Mesendoderm (in vitro differentiated cells): ENCODE measurements around the gene CDK19.
A peak's percentile ranks its signal among the peaks of the same experiment; 100 is the strongest.

Experiments
- DNase-seq: peaks from one replicate; pipeline ENCODE4 v3.0.0; 2013
- H2AK5ac ChIP-seq: 2 replicates; pipeline ENCODE4 v1.6.1; 2013; ENCODE audit warnings: low read length, inconsistent platforms
- H2BK120ac ChIP-seq: 2 replicates; pipeline ENCODE4 v1.6.1; 2013; ENCODE audit warnings: low read depth, mild to moderate bottlenecking, low read length, moderate library complexity, mixed read lengths
- H2BK15ac ChIP-seq: replicated peaks from 2 replicates; pipeline ENCODE4 v1.6.1; 2013; ENCODE audit warnings: low read depth, mild to moderate bottlenecking, moderate library complexity
- H2BK5ac ChIP-seq: 2 replicates; pipeline ENCODE4 v1.6.1; 2013; ENCODE audit warnings: low read length, inconsistent platforms
- H3K18ac ChIP-seq: 2 replicates; pipeline ENCODE4 v1.6.1; 2013; ENCODE audit warnings: mild to moderate bottlenecking, low read length, mixed read lengths
- H3K23ac ChIP-seq: one replicate; pipeline ENCODE4 v1.6.1; 2013; ENCODE audit warnings: low read length
- H3K27ac ChIP-seq: 2 replicates; pipeline ENCODE4 v1.5.1; 2013; ENCODE audit warnings: low read depth, mild to moderate bottlenecking, inconsistent platforms, low read length, moderate library complexity
- H3K27me3 ChIP-seq: 2 replicates; pipeline ENCODE4 v1.6.1; 2013; ENCODE audit warnings: low read length, control low read depth, mild to moderate bottlenecking, inconsistent platforms; ENCODE audit not compliant: insufficient read depth, poor library complexity
- H3K36me3 ChIP-seq: 2 replicates; pipeline ENCODE4 v1.6.1; 2013; ENCODE audit warnings: low read length, inconsistent platforms; ENCODE audit not compliant: control insufficient read depth, insufficient read depth
- H3K4ac ChIP-seq: one replicate; pipeline ENCODE4 v1.6.1; 2013; ENCODE audit warnings: low read depth, mild to moderate bottlenecking, low read length, moderate library complexity
- H3K4me1 ChIP-seq: 2 replicates; pipeline ENCODE4 v1.6.1; 2013; ENCODE audit warnings: low read depth, low read length, inconsistent platforms; ENCODE audit not compliant: control insufficient read depth
- H3K4me2 ChIP-seq: 2 replicates; pipeline ENCODE4 v1.6.1; 2013; ENCODE audit warnings: low read length
- H3K4me3 ChIP-seq: 2 replicates; pipeline ENCODE4 v1.5.1; 2013; ENCODE audit warnings: mild to moderate bottlenecking, low read length
- H3K56ac ChIP-seq: one replicate; pipeline ENCODE4 v1.6.1; 2013; ENCODE audit warnings: low read length
- H3K79me1 ChIP-seq: 2 replicates; pipeline ENCODE4 v1.6.1; 2013; ENCODE audit warnings: low read length, inconsistent platforms
- H3K79me2 ChIP-seq: 2 replicates; pipeline ENCODE4 v1.6.1; 2013; ENCODE audit warnings: mild to moderate bottlenecking, low read length; ENCODE audit not compliant: control insufficient read depth, insufficient read depth
- H3K9ac ChIP-seq: 2 replicates; pipeline ENCODE4 v1.6.1; 2013; ENCODE audit warnings: low read length, inconsistent platforms
- H4K5ac ChIP-seq: one replicate; pipeline ENCODE4 v1.6.1; 2013; ENCODE audit warnings: low read length
- H4K8ac ChIP-seq: one replicate; pipeline ENCODE4 v1.6.1; 2013; ENCODE audit warnings: low read depth, mild to moderate bottlenecking, control low read depth, low read length, moderate library complexity
- WGBS: extraction: QIAGEN DNeasy Blood & Tissue Kit; methylation state at CpG from one replicate; pipeline ENCODE4 v1.1.7; 2013; ENCODE audit warnings: low lambda C conversion rate, missing lambda C conversion rate; ENCODE audit not compliant: insufficient coverage; ENCODE audit errors: extremely low coverage; 5-methylcytosine and 5-hydroxymethylcytosine counted together

The CDK19 gene

DNA sequence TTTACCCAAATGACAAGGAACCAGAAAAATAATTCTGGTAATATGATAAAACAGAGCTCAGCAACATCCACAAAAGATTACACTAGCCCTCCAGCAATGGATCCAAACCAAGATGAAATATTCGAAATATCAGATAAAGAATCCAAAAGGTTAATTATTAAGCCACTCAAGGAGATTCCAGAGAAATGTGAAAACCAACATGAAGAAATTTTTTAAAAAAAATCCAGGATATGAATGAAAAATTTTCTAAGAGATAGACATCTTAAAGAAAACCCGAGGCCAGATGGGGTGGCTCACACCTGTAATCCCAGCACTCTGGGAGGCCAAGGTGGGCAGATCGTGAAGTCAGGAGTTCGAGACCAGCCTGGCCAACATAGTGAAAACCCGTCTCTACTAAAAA, 124.4 kb downstream of the CDK19 start:
- Histone ChIP-seq H3K9ac (no peak overlapping the region), H4K8ac (no peak overlapping the region), H3K4me1 (no peaks in the 10 kb centered on the region), H4K5ac (no peak overlapping the region), H2BK5ac (no peak overlapping the region), H3K4me2 (no peak overlapping the region), H2BK120ac (no peak overlapping the region), H2BK15ac (no peak overlapping the region), H3K4ac (no peak overlapping the region), H3K18ac (no peak overlapping the region), H3K4me3 (no peak overlapping the region), H3K36me3 (no peaks in the 10 kb centered on the region), H2AK5ac (no peak overlapping the region), H3K23ac (no peak overlapping the region), H3K27me3 (no peaks in the 10 kb centered on the region), H3K27ac (no peak overlapping the region), H3K79me2 (no peaks in the 10 kb centered on the region), H3K56ac (no peak overlapping the region), H3K79me1 (no peaks in the 10 kb centered on the region)
- WGBS = no CpG with 5 or more reads among the region's 5 CpGs
- DNase-seq = no peak

DNA sequence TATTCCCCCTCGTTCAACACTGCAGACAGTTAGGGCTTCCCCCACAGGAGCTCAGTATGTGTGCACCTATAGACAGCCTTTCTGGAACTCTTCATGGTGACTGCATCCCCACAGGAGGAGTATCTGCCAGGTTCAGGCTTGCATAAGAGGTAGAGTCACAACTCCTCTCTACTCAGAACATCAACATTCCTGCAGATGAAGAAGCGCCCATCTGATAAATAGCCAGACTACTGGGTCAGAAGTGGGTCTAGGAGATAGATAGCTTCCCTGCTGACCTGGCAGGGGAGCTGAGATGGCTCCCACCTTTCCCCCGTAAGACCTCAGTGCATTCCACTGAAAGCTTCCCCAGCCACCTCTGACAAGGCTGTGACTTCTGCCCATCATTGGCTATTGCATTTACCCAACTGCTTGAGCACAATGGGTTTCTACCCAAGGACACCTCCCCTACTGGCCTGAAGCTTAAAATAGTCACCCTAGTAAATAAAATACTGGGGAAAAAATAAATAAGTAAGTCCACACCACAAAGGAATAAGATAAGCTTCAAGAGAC, 125.1 kb downstream of the CDK19 start:
- no peak overlapping the region for H4K8ac ChIP-seq
- H2BK120ac ChIP-seq = no peak overlapping the region
- no peak overlapping the region for H3K23ac ChIP-seq
- no peaks in the 10 kb centered on the region for H3K27me3 ChIP-seq
- H4K5ac ChIP-seq = no peak overlapping the region
- no CpG with 5 or more reads among the region's 3 CpGs for WGBS
- no peaks in the 10 kb centered on the region for H3K4me1 ChIP-seq
- no peak overlapping the region for H2BK5ac ChIP-seq
- no peak overlapping the region for H3K4me2 ChIP-seq
- no peaks in the 10 kb centered on the region for H3K79me1 ChIP-seq
- H3K9ac ChIP-seq = no peak overlapping the region
- no peaks in the 10 kb centered on the region for H3K36me3 ChIP-seq
- no peak overlapping the region for H3K4me3 ChIP-seq
- H3K18ac ChIP-seq = no peak overlapping the region
- peak; percentile 35 for DNase-seq
- H3K27ac ChIP-seq = no peak overlapping the region
- H3K4ac ChIP-seq = no peak overlapping the region
- no peak overlapping the region for H2BK15ac ChIP-seq
- no peak overlapping the region for H2AK5ac ChIP-seq
- H3K79me2 ChIP-seq = no peaks in the 10 kb centered on the region
- H3K56ac ChIP-seq = no peak overlapping the region

DNA sequence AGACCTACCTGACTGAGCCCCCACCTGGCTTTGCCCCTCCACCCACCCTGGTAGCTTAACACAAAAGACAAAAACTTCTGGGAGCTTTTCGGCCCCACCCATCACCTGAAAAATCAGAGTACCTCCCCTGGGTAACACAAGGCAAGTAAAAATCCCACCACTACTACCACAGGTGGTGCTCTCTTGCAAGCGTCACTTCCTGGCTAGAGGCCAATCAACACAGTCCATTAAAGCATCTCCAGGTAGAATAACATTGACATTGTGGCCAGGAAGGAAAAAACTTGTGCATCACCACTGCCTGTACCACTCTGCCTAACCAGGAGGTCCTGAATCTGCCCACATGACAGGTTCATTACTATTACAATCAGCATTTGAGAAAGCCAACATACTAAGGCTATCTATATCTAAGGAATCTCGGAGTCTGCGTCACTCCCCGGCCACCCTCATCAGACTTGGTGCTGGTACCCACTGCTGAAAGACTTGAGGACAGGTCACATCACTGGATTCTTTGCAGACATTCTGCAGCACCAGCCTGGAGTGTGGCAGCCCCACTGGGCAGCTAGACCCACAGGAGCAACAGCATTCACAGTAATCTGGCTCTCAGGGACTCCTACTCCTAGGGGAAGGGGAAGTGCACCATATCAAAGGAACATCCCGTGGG, 125.9 kb downstream of the CDK19 start:
- DNase-seq = peak; percentile 29
- Histone ChIP-seq H4K5ac (no peak overlapping the region), H3K79me1 (no peaks in the 10 kb centered on the region), H3K4ac (no peak overlapping the region), H2AK5ac (no peak overlapping the region), H3K9ac (no peak overlapping the region), H3K4me2 (no peak overlapping the region), H3K56ac (no peak overlapping the region), H2BK15ac (no peak overlapping the region), H3K4me1 (no peaks in the 10 kb centered on the region), H3K27ac (no peak overlapping the region), H2BK5ac (no peak overlapping the region), H4K8ac (no peak overlapping the region), H3K4me3 (no peak overlapping the region), H3K18ac (no peak overlapping the region), H3K79me2 (no peaks in the 10 kb centered on the region), H3K36me3 (no peaks in the 10 kb centered on the region), H3K27me3 (no peaks in the 10 kb centered on the region), H2BK120ac (no peak overlapping the region), H3K23ac (no peak overlapping the region)
- no CpG with 5 or more reads among the region's 6 CpGs for WGBS

DNA sequence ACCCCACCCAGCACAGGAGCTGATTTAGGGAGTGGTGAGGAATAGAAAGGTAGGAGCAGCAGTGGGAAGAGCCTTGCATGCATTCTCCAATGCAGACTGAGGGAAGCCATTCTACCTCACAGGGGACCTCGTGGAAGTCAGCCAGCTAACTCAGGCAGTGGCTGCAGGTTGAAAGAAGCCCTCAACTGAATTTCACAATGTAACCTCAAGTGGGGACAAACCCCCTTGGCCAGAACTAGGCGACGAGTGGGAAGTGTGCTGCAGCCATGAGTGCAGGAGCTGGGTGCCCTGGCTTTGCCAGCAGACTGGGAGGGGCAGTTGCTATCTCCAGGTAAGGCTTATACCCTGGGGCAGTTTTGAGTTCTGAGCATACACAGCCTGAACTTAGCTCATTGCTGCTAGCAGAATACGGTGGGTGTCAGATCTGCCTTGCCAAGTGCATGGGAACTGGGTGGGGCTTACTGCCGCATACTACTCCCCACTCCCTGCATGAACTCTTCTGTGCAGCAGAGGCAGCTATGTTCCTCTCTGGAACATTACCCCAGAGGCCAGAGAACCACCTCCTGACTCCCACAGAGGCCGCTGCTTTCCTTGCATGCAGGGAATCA, 126.5 kb downstream of the CDK19 start:
- Histone ChIP-seq H3K4me3 (no peak overlapping the region), H2BK15ac (no peak overlapping the region), H3K4ac (no peak overlapping the region), H2BK5ac (no peak overlapping the region), H3K56ac (no peak overlapping the region), H3K9ac (no peak overlapping the region), H2AK5ac (no peak overlapping the region), H3K36me3 (no peaks in the 10 kb centered on the region), H3K27ac (no peak overlapping the region), H3K27me3 (no peaks in the 10 kb centered on the region), H4K5ac (no peak overlapping the region), H3K79me2 (no peaks in the 10 kb centered on the region), H3K23ac (no peak overlapping the region), H3K4me2 (no peak overlapping the region), H3K18ac (no peak overlapping the region), H4K8ac (no peak overlapping the region), H3K4me1 (no peaks in the 10 kb centered on the region), H3K79me1 (no peaks in the 10 kb centered on the region), H2BK120ac (no peak overlapping the region)
- DNase-seq = peak; percentile 34
- WGBS = no CpG with 5 or more reads among the region's 6 CpGs

DNA sequence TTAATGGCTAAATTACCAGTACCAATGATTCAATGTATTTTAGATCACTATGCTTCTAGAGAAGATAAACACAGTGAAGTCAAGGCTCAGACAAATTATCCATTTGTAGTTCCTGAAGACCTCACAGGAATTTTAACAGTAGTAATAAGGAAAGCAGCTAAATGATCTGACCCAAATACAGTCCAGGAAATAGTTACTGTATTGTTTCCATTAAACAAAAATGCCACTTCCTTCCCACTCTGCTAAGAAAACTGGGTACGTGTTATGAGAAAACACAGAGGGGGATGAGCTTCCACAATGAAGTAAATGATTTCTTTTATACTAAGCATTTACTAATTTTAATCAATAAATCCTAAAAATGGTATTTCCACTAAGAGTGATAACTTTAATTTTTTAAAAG, 127.9 kb downstream of the CDK19 start:
- no peaks in the 10 kb centered on the region for H3K27me3 ChIP-seq
- H3K56ac ChIP-seq = no peak overlapping the region
- H3K18ac ChIP-seq = no peak overlapping the region
- no peak overlapping the region for H2BK15ac ChIP-seq
- no peak overlapping the region for H3K4me2 ChIP-seq
- no peak overlapping the region for H3K4me3 ChIP-seq
- H4K8ac ChIP-seq = no peak overlapping the region
- no peak overlapping the region for H4K5ac ChIP-seq
- no peaks in the 10 kb centered on the region for H3K79me1 ChIP-seq
- no peak overlapping the region for H3K27ac ChIP-seq
- H3K4ac ChIP-seq = no peak overlapping the region
- no peak overlapping the region for H3K23ac ChIP-seq
- no peaks in the 10 kb centered on the region for H3K4me1 ChIP-seq
- no peaks in the 10 kb centered on the region for H3K79me2 ChIP-seq
- H2AK5ac ChIP-seq = no peak overlapping the region
- H2BK120ac ChIP-seq = no peak overlapping the region
- H3K36me3 ChIP-seq = no peaks in the 10 kb centered on the region
- H3K9ac ChIP-seq = no peak overlapping the region
- DNase-seq = no peak
- no CpG with 5 or more reads among the region's 1 CpG for WGBS
- H2BK5ac ChIP-seq = no peak overlapping the region
